ENCODE results near the gene PGPEP1.
"Not testable (repeated sequence)": the region's sequence is repeated elsewhere in the genome, so short reads cannot be mapped to it uniquely, and the experiment has no call there.

Gene PGPEP1

DNA sequence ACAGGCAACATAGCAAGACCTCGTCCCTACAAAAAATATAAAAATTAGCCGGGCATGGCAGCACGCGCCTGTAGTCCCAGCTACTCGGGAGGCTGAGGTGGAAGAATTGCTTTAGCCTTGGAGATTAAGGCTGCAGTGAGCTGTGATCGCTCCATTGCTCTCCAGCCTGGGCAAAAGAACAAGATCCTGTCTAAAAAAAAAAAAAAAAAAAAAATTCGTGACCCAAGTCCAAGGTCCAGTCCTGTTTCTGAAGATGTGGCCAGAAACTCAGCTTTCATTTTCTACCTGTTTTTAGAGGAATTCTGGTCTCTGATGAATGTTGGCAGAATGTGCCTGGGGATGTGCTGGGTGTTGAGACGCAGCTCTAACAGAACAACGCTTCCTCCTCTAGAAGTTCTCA is 1.9 kb upstream of the PGPEP1 start:
- no peak for DNase-seq

DNA sequence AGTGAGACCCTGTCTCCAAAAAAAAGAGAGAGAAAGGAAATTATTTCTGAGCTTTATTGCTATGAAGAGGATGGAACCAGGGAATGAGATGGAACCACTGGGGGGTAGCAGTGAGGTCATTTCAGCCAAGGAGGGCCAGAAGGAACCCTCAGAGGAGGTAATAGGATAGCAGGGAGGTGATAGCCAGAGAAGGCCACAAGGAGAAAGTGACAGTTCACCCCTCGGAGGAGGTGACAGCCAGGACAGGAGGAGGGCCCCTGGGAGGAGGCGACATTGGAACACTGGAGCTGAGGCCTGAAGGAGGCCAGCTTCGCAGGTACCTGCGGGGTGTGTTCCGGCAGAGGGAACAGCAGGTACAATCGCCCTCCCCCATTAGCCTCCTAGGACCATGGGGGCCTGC is 675 bp upstream of the PGPEP1 start:
- no peak for DNase-seq

DNA sequence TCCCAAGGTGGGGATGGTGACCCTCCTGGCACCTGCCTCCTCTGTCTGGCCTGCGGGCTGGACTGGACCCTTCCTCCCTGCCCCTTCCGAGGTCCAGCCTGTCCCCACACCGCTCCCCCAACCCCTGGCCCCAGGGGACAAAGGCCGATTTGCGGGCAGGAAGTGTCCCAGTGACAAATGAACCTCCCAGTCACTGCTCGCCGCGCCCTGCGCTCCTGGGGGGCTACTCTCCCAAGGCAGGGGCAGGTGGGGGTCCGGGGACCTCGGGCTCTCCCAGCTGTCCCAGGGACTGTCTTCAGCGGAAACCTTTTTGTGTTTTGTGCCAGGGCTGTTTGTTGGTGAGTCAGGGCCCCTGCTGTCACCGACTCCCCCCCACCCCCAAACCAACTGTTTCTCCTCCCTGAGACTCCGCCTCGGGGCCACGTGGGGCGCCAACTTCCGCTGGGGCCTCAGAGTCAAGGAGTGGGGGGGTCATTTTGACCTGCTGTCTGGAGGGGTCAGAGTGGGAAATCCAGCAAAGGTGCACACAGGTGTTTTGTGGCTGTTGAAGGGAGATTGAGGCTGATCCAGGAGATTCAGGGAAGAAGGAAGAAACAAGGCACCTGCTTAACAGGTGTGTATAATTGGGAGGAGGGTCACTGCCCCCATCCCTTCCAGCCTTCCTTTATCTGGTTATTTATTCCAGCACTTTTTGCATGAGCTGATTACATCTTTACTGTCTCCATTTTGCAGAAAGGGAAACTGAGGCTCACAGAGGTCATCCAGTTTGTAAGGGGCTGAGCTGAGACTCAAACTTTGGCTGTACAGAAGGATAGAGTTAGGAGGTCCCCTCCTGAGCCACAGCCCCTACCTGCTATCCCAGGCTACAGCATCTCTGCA is 831 bp downstream of the PGPEP1 start:
- DNase-seq: no peak

DNA sequence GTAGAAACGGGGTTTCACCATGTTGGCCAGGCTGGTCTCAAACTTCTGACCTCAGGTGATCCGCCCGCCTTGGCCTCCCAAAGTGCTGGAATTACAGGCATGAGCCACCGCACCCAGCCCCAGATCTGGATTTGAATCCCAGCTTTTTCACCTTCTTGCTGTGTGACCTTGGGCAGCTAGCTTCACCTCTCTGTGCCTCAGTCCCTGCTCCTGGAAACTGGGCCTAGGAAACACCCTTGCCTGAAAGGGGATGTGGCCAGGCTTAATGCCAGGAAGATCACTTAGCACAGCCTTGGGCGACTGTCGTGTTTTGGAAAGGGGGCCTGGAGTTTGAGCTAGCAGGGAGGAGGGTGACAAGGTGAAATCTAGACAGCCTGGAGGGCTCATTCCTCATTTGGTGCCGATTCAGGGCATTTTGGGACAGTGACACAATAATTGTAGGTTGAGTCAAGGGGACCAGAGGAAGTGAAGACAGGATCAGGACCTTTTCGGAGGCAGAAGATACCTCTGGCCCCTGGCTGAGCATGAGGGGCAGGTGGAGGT is 1.8 kb downstream of the PGPEP1 start:
- no peak for DNase-seq

DNA sequence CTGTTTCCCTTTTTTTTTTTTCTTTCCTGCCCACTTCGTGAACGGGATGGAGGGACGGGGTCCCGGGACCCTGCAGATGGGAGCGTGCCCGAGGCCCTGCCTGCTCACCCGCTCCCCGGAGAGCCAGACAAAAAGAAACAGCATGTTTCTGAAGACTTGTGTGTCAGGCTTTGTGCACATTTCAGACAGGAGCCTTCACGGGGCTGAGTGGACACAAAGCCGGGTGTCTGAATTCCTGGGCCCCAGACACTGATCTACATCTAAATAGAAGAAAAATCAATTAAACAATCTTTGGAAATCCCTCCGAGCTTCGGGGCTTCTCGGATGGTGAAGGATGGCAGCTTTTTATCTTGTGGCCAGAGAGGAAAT is 4.2 kb downstream of the PGPEP1 start:
- no peak for DNase-seq

DNA sequence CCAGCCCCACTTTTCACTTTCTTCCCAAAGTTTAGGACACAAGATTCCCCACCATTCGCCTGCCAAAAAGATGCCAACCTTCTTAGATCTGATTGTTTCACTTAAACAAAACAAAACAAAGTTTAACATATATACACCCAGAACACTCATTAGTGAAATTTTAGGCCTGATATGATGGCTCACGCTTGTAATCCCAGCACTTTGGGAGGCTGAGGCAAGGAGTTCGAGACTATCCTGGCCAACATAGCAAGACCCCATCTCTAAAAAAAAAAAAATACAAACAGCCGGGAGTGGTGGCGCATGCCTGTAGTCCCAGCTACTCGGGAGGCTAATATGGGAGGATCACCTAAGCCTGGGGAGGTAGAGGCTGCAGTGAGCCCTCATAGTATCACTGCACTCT is 4.9 kb downstream of the PGPEP1 start:
- DNase-seq: no peak

DNA sequence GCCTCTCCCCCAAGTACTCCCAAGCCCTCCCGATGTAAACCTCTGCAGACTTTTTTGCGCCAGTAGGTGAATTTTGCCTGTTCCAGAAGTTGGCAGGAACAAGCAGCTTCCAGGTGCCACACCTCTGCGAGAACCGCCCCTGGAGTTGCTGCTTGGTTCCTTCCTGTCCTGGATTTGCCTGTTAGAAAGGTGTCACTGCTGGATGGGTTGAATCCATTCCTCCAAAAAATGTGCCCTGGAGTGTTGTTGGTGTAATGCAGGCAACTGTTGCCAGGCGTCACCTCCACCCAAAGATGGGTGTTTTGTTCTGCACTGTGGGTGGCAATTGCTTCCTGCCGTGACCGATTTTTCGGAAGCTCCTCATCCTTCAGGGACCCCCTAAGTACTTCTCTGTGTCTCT is 5.7 kb downstream of the PGPEP1 start:
- no peak for DNase-seq

DNA sequence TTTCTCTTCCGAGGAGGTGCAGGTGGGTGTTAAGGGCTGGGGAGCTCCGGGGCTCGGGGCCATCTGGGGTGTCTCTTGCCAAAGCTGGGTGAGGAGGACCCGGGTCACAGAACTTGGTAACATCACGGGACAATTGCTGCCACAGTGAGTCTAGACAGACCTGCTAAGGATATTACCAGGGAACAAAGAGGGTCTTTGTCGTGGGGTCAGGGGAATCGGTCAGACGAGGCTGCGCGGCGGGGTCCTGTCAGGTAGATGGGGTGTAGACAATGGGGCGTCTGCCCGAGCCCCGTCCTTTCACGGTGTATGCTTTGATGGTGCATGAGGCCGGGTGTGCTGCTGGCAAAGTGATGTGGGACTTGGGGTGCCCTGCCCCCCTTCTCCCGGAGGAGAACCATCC is 7.8 kb downstream of the PGPEP1 start:
- no peak for DNase-seq

DNA sequence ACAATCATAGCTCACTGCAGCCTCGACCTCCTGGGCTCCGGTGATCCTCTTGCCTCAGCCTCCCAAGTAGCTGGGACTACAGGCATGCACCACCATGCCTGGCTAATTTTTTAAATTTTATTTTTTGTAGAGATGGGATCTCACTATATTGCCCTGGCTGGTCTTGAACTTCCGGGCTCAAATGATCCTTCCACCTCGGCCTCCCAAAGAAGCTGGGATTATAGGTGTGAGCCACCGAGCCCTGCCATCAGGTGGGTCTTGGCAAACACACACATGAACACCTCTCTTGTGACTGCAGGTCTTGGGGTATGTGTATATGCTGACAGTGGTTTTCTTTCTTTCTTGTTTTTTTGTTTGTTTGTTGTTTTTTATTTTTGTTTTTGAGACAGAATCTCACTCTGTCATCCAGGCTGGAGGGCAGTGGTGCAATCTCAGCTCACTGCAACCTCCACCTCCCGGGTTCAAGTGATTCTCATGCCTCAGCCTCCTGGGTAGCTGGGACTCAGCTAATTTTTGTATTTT is 8.5 kb downstream of the PGPEP1 start:
- not testable (repeated sequence) for DNase-seq

DNA sequence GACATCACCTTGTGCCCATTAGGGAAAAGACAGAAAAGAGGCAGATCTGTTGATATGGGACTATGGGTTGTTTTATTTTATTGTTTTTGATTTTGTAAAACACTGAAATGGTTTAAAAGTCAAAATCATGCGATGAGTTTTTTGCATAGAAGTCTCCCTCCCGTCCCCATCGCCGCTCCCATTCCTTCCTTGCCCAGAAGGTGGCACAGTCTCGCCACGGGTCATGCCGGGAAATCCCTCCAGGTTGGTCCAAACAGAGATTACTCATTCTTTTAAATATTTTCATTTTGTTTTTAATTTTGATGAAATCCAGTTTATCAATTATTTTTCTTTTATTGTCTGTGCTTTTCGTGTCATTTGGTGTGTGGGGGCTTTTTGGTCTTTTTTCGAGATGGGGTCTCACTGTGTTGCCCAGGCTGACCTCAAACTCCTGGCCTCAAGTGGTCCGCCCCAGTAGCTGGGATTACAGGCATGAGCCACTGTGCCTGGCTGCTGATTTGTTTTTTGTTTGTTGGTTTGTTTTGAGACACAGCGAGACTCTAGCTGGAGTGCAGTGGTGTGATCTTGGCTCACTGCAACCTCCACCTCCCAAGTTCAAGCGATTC is 9.2 kb downstream of the PGPEP1 start:
- DNase-seq: peak; percentile 25

DNA sequence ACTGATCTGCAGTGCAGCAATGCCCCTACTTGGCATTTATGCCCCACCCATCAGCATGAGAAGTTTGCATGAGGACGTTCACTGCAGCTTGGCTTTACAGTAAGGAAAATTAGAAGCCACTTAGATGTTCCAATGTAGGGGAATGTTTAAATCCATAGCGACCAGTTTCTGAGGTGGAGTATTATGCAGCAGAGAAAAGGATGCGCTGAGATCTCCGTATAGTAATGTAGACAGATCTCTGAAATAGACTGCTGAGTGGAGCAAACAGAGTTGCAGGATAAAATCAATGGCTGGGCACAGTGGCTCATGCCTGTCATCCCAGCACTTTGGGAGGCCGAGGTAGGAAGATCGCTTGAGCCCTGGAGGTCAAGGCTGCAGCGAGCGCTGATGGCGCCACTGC is 10.1 kb downstream of the PGPEP1 start:
- no peak for DNase-seq

DNA sequence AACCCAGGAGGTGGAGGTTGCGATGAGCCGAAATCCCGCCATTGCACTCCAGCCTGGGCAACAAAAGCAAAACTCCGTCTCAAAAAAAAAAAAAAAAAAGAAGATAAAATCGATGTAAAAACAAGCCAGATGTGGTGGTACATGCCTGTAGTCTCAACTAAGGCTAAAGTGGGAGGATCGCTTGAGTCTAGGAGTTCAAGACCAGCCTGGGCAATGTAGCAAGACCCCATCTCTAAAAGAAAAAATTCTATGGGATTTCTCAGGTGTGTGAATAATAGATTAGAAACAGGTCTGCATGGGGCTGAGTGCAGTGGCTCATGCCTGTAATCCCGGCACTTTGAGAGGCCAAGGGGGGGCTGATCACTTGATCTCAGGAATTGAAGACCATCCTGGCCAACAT is 11.1 kb downstream of the PGPEP1 start:
- DNase-seq: no peak

DNA sequence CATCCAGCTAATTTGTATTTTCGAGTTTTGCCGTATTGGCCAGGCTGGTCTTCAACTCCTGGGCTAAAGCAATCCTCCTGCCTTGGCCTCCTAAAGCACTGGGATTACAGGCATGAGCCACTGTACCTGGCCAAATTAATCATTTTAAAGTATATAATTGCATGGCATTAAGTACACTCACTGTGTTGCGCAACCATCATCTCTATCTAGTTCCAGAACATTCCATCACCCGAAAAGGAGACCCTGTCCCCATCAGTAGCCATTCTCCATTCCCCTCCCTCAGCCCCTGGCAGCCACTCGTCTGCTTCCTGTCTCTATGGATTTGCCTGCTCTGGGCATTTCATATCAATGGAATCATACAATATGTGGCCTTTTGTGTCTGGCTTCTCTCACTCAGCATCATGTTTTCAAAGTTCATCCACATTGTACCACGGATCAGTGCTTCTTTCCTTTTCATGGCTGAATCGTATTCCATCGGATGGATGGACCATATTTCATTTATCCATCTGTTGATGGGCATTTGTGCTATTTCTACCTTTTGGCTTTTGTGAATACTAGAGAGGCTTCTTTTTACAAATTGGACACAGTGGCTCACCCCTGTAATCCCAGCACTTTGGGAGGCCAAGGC is 13.1 kb downstream of the PGPEP1 start:
- DNase-seq: no peak

DNA sequence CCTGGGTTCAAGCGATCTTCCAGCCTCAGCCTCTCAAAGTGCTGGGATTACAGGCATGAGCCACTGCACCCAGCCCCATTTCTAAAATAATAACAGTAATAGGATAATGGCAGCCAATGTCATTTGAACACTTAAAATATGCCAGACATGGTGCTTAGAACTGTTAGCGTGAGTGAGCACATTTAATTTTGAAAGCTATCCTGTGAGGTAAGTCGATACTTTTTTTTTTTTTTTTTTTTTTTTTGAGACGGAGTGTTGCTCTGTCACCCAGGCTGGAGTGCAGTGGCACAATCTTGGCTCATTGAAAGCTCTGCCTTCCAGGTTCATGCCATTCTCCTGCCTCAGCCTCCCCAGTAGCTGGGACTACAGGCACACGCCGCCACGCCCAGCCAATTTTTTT is 14.3 kb downstream of the PGPEP1 start:
- not testable (repeated sequence) for DNase-seq

DNA sequence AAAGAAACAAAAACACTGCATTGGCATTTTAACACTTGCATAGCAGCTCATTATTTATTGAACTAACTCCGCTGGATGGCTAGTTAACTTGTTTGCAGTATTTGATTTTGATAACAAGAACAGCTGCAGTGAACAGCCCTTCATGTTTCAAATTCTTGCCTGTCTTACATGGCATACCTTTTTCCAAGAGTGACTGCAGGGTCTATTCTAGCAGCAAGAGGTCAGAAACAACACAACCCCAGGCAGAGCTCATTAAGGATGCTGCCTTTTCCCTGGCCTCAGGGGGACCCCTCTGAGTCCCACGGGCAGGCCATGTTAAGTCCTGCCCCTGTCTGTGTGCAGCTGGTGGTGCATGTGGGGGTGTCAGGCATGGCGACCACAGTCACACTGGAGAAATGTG is 16.6 kb downstream of the PGPEP1 start:
- DNase-seq: no peak

DNA sequence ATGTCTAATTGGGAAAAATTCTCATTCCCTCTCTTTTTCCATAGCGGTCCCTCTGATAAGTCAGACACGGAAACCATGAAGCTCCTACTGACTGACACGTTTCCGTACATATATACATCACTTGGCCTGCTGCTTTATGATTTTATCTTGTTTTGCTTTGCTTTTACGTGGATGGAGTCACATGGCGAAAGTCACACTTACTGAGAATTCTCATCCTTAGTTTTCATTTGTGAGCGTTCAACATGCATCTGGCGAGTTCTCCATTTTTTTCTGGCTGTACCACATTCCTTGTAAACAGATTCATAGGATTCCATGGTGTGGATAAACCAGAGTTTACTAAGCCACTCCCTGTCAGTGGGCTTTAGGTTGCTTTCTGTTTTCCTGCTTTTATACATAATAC is 21.2 kb downstream of the PGPEP1 start:
- no peak for DNase-seq

DNA sequence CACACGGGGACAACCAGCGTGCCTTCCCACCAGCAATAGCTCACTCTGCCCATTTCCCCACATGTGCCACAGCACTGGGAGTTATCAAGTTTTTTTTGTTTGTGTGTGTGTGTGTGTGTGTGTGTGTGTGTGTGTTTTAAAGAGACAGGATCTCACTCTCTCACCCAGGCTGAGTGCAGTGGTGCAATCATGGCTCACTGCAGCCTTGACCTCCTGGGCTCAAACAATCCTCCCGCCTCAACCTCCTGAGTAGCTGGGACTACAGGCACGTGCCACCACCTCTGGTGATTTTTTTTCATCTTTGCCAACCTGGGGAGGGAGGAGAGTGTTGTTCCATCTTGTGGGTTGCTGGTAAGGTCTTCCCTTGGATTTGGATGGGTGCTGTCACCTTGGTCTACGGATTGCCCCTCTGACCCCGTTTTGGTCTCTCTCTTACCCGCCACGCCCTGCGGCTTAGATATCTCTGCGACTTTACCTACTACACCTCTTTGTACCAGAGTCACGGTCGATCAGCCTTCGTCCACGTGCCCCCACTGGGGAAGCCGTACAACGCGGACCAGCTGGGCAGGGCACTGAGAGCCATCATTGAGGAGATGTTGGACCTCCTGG is 22.6 kb downstream of the PGPEP1 start:
- no peak for DNase-seq

DNA sequence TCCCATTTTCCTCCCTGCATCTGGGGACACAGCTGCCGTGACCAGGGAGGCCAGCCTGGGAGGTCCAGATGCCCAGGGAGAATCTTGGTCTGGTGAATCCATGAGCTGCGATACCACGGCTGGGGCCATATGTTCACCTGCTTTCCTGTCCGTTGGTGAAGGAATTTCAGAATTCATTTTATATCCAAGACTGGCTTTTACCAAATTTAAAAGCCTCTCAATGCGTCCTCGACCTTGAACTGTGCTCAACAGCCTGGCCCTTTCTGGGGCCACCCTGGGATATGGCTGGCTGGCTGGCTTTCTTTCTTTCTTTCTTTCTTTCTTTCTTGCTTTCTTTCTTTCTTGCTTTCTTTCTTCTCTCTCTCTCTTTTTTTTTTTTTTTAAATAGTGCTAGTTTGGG is 23.4 kb downstream of the PGPEP1 start:
- no peak for DNase-seq

DNA sequence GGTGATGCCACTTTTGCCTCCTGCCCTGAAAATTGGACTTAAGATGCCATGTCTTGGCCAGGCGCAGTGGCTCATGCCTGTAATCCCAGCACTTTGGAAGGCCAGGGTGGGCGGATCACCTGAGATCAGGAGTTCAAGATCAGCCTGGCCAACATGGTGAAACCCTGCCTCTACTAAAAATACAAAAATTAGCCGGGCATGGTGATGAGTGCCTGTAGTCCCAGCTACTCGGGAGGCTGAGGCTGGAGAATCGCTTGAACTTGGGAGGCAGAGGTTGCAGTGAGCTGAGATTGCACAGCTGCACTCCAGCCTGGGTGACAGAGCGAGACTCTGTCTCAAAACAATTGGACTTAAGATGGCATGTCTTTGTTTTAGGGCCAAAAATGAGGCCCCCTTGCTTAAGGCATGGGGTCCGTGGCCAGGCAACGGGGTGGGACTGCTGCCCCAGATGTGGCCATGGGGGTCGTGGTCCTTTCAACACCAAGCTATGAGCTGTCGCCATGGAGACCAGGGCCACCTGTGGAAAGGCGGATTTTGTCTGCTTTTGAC is 24.0 kb downstream of the PGPEP1 start:
- not testable (repeated sequence) for DNase-seq

DNA sequence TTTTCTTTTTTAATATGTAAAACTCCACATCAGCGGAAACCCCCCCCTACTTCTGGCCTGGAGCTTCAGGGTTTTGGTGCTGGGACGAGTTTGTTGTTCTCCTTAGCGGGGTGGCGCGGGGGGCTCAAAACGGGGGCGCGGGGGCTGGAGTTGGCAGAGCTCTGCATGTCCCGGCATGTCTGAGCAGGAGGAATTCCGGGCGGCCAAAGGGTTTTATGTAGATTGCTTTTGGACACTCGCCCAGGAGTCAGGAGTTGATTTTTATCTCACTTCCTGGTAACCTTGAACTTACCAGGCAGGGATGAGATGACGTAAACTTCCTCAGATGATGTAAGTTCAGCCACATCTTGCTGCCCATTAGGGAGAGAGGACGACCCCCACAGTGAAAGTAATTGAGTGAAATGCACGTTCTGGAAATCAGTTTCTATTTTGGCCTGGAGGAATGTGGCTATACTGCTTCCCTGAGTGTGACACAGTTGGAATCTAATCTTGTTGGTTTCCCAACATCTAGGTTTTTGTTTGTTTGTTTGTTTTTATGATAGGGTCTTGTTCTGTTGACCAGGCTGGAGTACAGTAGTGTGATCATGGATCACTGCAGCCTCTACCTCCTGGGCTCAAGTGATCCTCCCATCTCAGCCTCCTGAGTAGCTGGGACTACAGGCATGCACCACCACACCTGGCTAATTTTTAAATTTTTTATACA is 24.6 kb downstream of the PGPEP1 start:
- peak; percentile 75 for DNase-seq

DNA sequence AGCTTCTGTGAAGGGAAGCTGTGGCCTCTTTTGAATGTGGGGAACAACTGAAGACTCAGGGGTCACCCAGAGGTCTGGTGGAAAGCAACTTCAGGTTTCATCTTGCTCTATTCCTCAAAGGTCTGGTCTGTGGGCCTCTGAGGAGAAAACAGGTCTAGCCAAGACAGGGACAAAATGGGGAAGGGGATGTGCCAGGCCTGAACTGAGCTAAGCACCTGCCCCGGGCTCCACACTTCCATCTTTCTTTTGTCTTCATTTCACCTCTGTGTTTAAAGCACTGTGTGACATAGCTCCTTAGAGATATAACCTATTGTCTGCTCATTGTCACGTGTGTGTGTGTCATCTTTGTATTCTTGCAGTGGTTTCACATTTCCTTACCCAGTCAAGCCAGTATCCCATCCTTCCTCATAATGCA is 25.6 kb downstream of the PGPEP1 start:
- no peak for DNase-seq

DNA sequence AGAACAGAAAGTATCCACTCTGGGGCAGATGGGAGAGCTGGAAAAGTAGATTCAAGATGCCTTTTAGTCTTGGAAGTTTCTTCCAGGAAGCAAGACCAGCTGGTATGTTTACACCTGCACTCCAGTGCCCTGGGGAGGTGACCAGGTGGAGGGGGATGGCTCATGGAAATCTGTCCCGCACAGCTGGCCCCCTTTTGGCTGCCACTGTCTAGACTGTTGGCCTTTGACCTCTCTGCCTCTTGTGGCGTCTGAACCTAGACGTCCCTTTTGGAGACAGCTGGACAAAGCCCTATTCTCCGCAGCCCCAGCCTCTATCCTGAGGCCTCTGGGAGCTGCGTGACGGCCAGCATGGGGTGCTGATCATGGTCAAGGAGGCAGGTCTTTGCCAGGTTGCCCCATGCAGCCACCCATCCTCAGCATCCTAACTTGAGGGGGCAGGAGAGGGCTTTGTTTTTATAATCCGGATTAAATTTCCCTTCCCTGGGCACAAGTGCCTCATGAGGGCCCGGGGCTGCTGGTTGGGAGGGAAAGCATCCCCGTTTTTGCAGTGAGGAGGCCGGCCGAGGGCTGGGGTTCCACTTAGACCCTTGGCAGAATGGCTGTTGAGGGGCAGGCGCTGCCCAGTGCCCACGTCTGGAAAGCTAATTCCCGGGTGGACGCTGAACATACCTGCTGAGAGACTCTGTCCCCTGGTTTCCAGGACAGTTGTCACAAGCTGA is 28.3 kb downstream of the PGPEP1 start:
- no peak for DNase-seq
